K562 (cell line): Measurements from ENCODE around the gene NUFIP2. TPM values are rescaled to one million over a fixed set of nuclear protein-coding genes. Genes with fewer than 3 reads are reported as not detected.

Source experiments
- MECOM ChIP-seq: fragments of 250-450 bp; sonication (Bioruptor Pico); IDR thresholded peaks from 2 replicates; pipeline ENCODE4 v1.8.0; 2022; ENCODE audit warnings: inconsistent platforms
- ZBTB34 ChIP-seq: fragments of 250-450 bp; sonication (Bioruptor Pico); IDR thresholded peaks from 2 replicates; pipeline ENCODE4 v1.8.0; 2021; ENCODE audit warnings: mild to moderate bottlenecking, moderate library complexity
- ZNF41 ChIP-seq: fragments of 250-450 bp; sonication (Bioruptor Pico); conservative IDR thresholded peaks from 2 replicates; pipeline ENCODE4 v1.4.0; 2020; ENCODE audit warnings: mild to moderate bottlenecking
- polyA plus RNA-seq, 8 experiments: library from polyadenylated mRNA; depleted of rRNA in 4 of 8; stranded (reverse) in 5 of 8; unstranded in 3 of 8; fragments of >200 nt; fragmentation: Nextera tagmentation in 2 of 8; fragmentation: Illumina TruSeq in 1 of 8; extraction: Ambion mirVana in 2 of 8; extraction: Trizol in 1 of 8; gene quantifications; 2 replicates each; pipeline versions ENCODE4 v1.2.1 to v1.2.3, GENCODE V29; 2011 to 2014; ENCODE audit warnings: inconsistent platforms in 1 of 8, missing spikeins in 1 of 8
- total RNA-seq, 7 experiments: library from RNA; depleted of rRNA in 6 of 7; stranded (reverse); fragments of >200 nt in 6 of 7; fragmentation: Illumina TruSeq in 2 of 7; extraction: Trizol in 2 of 7; gene quantifications; 2 replicates each; pipeline versions ENCODE4 v1.2.1 to v1.2.3, GENCODE V29; 2011 to 2021; ENCODE audit warnings: low replicate concordance in 1 of 7

The NUFIP2 gene
- total and polyA plus RNA-seq, 9 of the 15 experiments (the other 6 are each of a cell fraction or from before 2014, with no cell fraction given) = 4.9 to 40.7 (median 18.5) TPM

GRCh38 chr17:29207975-29208374, 86.0 kb downstream of the NUFIP2 start (continued):
- TF ChIP-seq MECOM (CRISPR knock-in tag) (no peak), ZBTB34 (CRISPR knock-in tag) (no peak), ZNF41 (no peak)

Other genes starting within 250 kb of the NUFIP2 start
- gene MYO18A, start 113.8 kb downstream of the NUFIP2 start, total RNA-seq (2014; rRNA removed) = 41.7 and 42.3 TPM in 2 replicates
- gene MYO18A, start 113.8 kb downstream of the NUFIP2 start, total RNA-seq (2014; rRNA removed; fragmentation: Illumina TruSeq; extraction: Trizol) = 10.4 and 16.4 TPM in 2 replicates
- 17.1 and 19.2 TPM in 2 replicates for gene MYO18A, start 113.8 kb downstream of the NUFIP2 start, total RNA-seq (2015; rRNA removed; fragmentation: Illumina TruSeq; extraction: Trizol)
- gene MYO18A, start 113.8 kb downstream of the NUFIP2 start, total RNA-seq (2021) = 51.8 and 65.4 TPM in 2 replicates
- 8.1 and 10.7 TPM in 2 replicates for gene MYO18A, start 113.8 kb downstream of the NUFIP2 start, polyA plus RNA-seq (2011; rRNA removed)
- 34.4 and 39.1 TPM in 2 replicates for gene MYO18A, start 113.8 kb downstream of the NUFIP2 start, polyA plus RNA-seq (2014; fragmentation: Illumina TruSeq; extraction: Trizol)
- 1 to 10 TPM; 2.5 TPM for gene MYO18A, start 113.8 kb downstream of the NUFIP2 start, polyA plus RNA-seq (2014; fragmentation: Nextera tagmentation; extraction: Ambion mirVana)
- gene MYO18A, start 113.8 kb downstream of the NUFIP2 start, polyA plus RNA-seq (2014; rRNA removed) = 20.4 and 32.3 TPM in 2 replicates
- gene CRYBA1, start 47.3 kb downstream of the NUFIP2 start, total RNA-seq (2014; rRNA removed) = not detected in 2 replicates
- not detected in 2 replicates for gene CRYBA1, start 47.3 kb downstream of the NUFIP2 start, total RNA-seq (2014; rRNA removed; fragmentation: Illumina TruSeq; extraction: Trizol)
- gene CRYBA1, start 47.3 kb downstream of the NUFIP2 start, total RNA-seq (2015; rRNA removed; fragmentation: Illumina TruSeq; extraction: Trizol) = not detected in 2 replicates
- gene CRYBA1, start 47.3 kb downstream of the NUFIP2 start, total RNA-seq (2021) = not detected in 2 replicates
- gene CRYBA1, start 47.3 kb downstream of the NUFIP2 start, polyA plus RNA-seq (2011; rRNA removed) = not detected in 2 replicates
- gene CRYBA1, start 47.3 kb downstream of the NUFIP2 start, polyA plus RNA-seq (2014; fragmentation: Illumina TruSeq; extraction: Trizol) = not detected in 2 replicates
- not detected for gene CRYBA1, start 47.3 kb downstream of the NUFIP2 start, polyA plus RNA-seq (2014; fragmentation: Nextera tagmentation; extraction: Ambion mirVana)
- gene CRYBA1, start 47.3 kb downstream of the NUFIP2 start, polyA plus RNA-seq (2014; rRNA removed) = not detected in 2 replicates
- 13.5 and 17.0 TPM in 2 replicates for gene TAOK1, start 96.2 kb upstream of the NUFIP2 start, total RNA-seq (2014; rRNA removed)
- 22.2 and 23.9 TPM in 2 replicates for gene TAOK1, start 96.2 kb upstream of the NUFIP2 start, total RNA-seq (2014; rRNA removed; fragmentation: Illumina TruSeq; extraction: Trizol)
- gene TAOK1, start 96.2 kb upstream of the NUFIP2 start, total RNA-seq (2015; rRNA removed; fragmentation: Illumina TruSeq; extraction: Trizol) = 21.8 and 22.3 TPM in 2 replicates
- gene TAOK1, start 96.2 kb upstream of the NUFIP2 start, total RNA-seq (2021) = 32.8 and 33.1 TPM in 2 replicates
- 10.0 and 15.9 TPM in 2 replicates for gene TAOK1, start 96.2 kb upstream of the NUFIP2 start, polyA plus RNA-seq (2011; rRNA removed)
- 12.9 and 16.5 TPM in 2 replicates for gene TAOK1, start 96.2 kb upstream of the NUFIP2 start, polyA plus RNA-seq (2014; fragmentation: Illumina TruSeq; extraction: Trizol)
- 1 to 10 TPM; 3.2 to 3.4 TPM for gene TAOK1, start 96.2 kb upstream of the NUFIP2 start, polyA plus RNA-seq (2014; fragmentation: Nextera tagmentation; extraction: Ambion mirVana)
- 8.7 and 8.8 TPM in 2 replicates for gene TAOK1, start 96.2 kb upstream of the NUFIP2 start, polyA plus RNA-seq (2014; rRNA removed)